GM12864 (cell line): ENCODE results near the gene PIWIL4.

Source experiments
- DNase-seq: peaks from one replicate; pipeline ENCODE4 v3.0.0-alpha.2; 2011; ENCODE audit warnings: low read depth
- H3K4me3 ChIP-seq: 2 replicates; pipeline ENCODE4 v1.5.1; 2011; ENCODE audit warnings: mild to moderate bottlenecking, low read depth, low read length, control low read depth
- CTCF ChIP-seq: IDR thresholded peaks from 2 replicates; pipeline ENCODE4 v1.5.1; 2011; ENCODE audit warnings: low read depth, mild to moderate bottlenecking, moderate library complexity, low read length, control low read depth, inconsistent platforms; ENCODE audit errors: missing control alignments

PIWIL4 gene

GRCh38 chr11:94658386-94658785 lies 91.2 kb downstream of the PIWIL4 start:
- H3K4me3 ChIP-seq: no peak overlapping the region
- no peak for TF ChIP-seq CTCF
- DNase-seq: no peak

GRCh38 chr11:94658888-94659287 lies 91.7 kb downstream of the PIWIL4 start:
- TF ChIP-seq CTCF: no peak
- DNase-seq: no peak
- H3K4me3 ChIP-seq: no peak overlapping the region

- DNase-seq: no peak
- H3K4me3 ChIP-seq: no peak overlapping the region
- TF ChIP-seq CTCF: no peak
These were observed 94.3 kb downstream of the PIWIL4 start for GRCh38 chr11:94661444-94661843.

- no peak overlapping the region for H3K4me3 ChIP-seq
These were observed 95.1 kb downstream of the PIWIL4 start for GRCh38 chr11:94662065-94662779.

GRCh38 chr11:94662846-94663390 lies 95.8 kb downstream of the PIWIL4 start:
- no peak overlapping the region for H3K4me3 ChIP-seq
- no peak for DNase-seq
- TF ChIP-seq CTCF: no peak

More at GRCh38 chr11:94662065-94662779, 95.1 kb downstream of the PIWIL4 start:
- TF ChIP-seq CTCF: no peak
- no peak for DNase-seq

- no peak for TF ChIP-seq CTCF
- H3K4me3 ChIP-seq: no peak overlapping the region
- no peak for DNase-seq
These were observed 97.2 kb downstream of the PIWIL4 start for GRCh38 chr11:94664346-94664745.

GRCh38 chr11:94665116-94665659 lies 98.0 kb downstream of the PIWIL4 start:
- no peak for TF ChIP-seq CTCF
- no peak for DNase-seq
- no peak overlapping the region for H3K4me3 ChIP-seq
